HL-60 (cell line): ENCODE measurements around the gene KAZN.

Experiments used
- DNase-seq, 2 experiments: peaks; one replicate each; pipeline ENCODE4 v3.0.0-alpha.2; 2010 to 2020; ENCODE audit warnings: low read depth in 1 of 2, low spot score in 1 of 2
- H3K27ac ChIP-seq: fragments of 250-450 bp; sonication (Bioruptor Pico); replicated peaks from 2 replicates; pipeline ENCODE4 v1.5.1; 2020; ENCODE audit warnings: mild to moderate bottlenecking, moderate library complexity
- H3K27me3 ChIP-seq: fragments of 250-450 bp; sonication (Bioruptor Pico); 2 replicates; pipeline ENCODE4 v1.5.1; 2021; ENCODE audit warnings: mild to moderate bottlenecking, moderate library complexity; ENCODE audit not compliant: insufficient read depth, poor library complexity, severe bottlenecking
- H3K4me3 ChIP-seq: replicated peaks from 2 replicates; pipeline ENCODE4 v1.5.1; 2011; ENCODE audit warnings: mild to moderate bottlenecking, control low read depth, low read length; ENCODE audit not compliant: insufficient read depth
- CTCF ChIP-seq: IDR thresholded peaks from one replicate; pipeline ENCODE4 v1.5.1; 2011; ENCODE audit warnings: low read length, control low read depth, inconsistent platforms; ENCODE audit not compliant: insufficient read depth
- GABPA ChIP-seq: IDR thresholded peaks from 2 replicates; pipeline ENCODE4 v1.6.1; 2012; ENCODE audit warnings: low read depth
- POLR2AphosphoS5 ChIP-seq: IDR thresholded peaks from 2 replicates; pipeline ENCODE4 v1.6.1; 2012; ENCODE audit warnings: low read depth
- REST ChIP-seq: IDR thresholded peaks from 2 replicates; pipeline ENCODE4 v1.6.1; 2012; ENCODE audit warnings: low read depth; ENCODE audit not compliant: insufficient replicate concordance
- SPI1 ChIP-seq: IDR thresholded peaks from 2 replicates; pipeline ENCODE4 v1.6.1; 2012; ENCODE audit warnings: low read depth, mild to moderate bottlenecking, borderline replicate concordance

The KAZN gene

GRCh38 chr1:14993414-14993813 lies 394.9 kb downstream of the KAZN start:
- DNase-seq = no peak
- no peak for TF ChIP-seq REST
- TF ChIP-seq POLR2AphosphoS5 = no peak
- no peak for TF ChIP-seq CTCF
- no peak for TF ChIP-seq SPI1
- TF ChIP-seq GABPA = no peak
- Histone ChIP-seq H3K27me3 (no peaks in the 10 kb centered on the region), H3K27ac (no peak overlapping the region), H3K4me3 (no peak overlapping the region)

- DNase-seq = no peak
- TF ChIP-seq SPI1 (no peak), CTCF (no peak), POLR2AphosphoS5 (no peak), GABPA (no peak), REST (no peak)
- H3K27ac ChIP-seq = no peak overlapping the region
- H3K4me3 ChIP-seq = no peak overlapping the region
- no peaks in the 10 kb centered on the region for H3K27me3 ChIP-seq
Measured at GRCh38 chr1:14994148-14994547, 395.7 kb downstream of the KAZN start.

- no peak for TF ChIP-seq REST
- no peak for TF ChIP-seq GABPA
- TF ChIP-seq POLR2AphosphoS5 = no peak
- DNase-seq = no peak
Measured at GRCh38 chr1:14994841-14995437, 396.5 kb downstream of the KAZN start.

More at GRCh38 chr1:14994841-14995437, 396.5 kb downstream of the KAZN start:
- no peak overlapping the region for H3K27ac ChIP-seq
- no peaks in the 10 kb centered on the region for H3K27me3 ChIP-seq
- H3K4me3 ChIP-seq = no peak overlapping the region
